H9 (cell line): ENCODE results near the gene ZNF846. TPM values are rescaled to one million over a fixed set of nuclear protein-coding genes. Genes with fewer than 3 reads are reported as not detected.
A peak's percentile ranks its signal among the peaks of the same experiment; 100 is the strongest.

Experiments
- DNase-seq: peaks from one replicate; pipeline ENCODE4 v3.0.0-alpha.2; 2017
- H2AFZ ChIP-seq: one replicate; pipeline ENCODE4 v1.6.1; 2013; ENCODE audit warnings: mild to moderate bottlenecking, low read length, control low read depth, moderate library complexity
- H2AK5ac ChIP-seq: 2 replicates; pipeline ENCODE4 v1.6.1; 2013; ENCODE audit warnings: low read length, control low read depth, mixed read lengths; ENCODE audit not compliant: insufficient read length
- H2BK120ac ChIP-seq: one replicate; pipeline ENCODE4 v1.6.1; 2013; ENCODE audit warnings: low read depth, mild to moderate bottlenecking, low read length, control low read depth, inconsistent platforms; ENCODE audit not compliant: poor library complexity, severe bottlenecking
- H2BK12ac ChIP-seq: 2 replicates; pipeline ENCODE4 v1.6.1; 2013; ENCODE audit warnings: low read length, control low read depth, mixed read lengths, low read depth; ENCODE audit not compliant: insufficient read length
- H2BK15ac ChIP-seq: 2 replicates; pipeline ENCODE4 v1.6.1; 2013; ENCODE audit warnings: low read depth, low read length, control low read depth
- H2BK20ac ChIP-seq: one replicate; pipeline ENCODE4 v1.6.1; 2013; ENCODE audit warnings: low read depth, mild to moderate bottlenecking, low read length, control low read depth, inconsistent platforms; ENCODE audit not compliant: poor library complexity, severe bottlenecking
- H2BK5ac ChIP-seq: 2 replicates; pipeline ENCODE4 v1.6.1; 2013; ENCODE audit warnings: low read length, control low read depth, mixed read lengths; ENCODE audit not compliant: insufficient read length
- H3K14ac ChIP-seq: 2 replicates; pipeline ENCODE4 v1.6.1; 2013; ENCODE audit warnings: low read length, control low read depth; ENCODE audit not compliant: insufficient read depth
- H3K18ac ChIP-seq: 2 replicates; pipeline ENCODE4 v1.6.1; 2013; ENCODE audit warnings: low read depth, mild to moderate bottlenecking, mixed read lengths, low read length, control low read depth; ENCODE audit not compliant: insufficient read length
- H3K23ac ChIP-seq: 2 replicates; pipeline ENCODE4 v1.6.1; 2013; ENCODE audit warnings: low read length, control low read depth, mixed read lengths, low read depth; ENCODE audit not compliant: insufficient read length
- H3K23me2 ChIP-seq: 2 replicates; pipeline ENCODE4 v1.6.1; 2013; ENCODE audit warnings: low read depth, mild to moderate bottlenecking, mixed read lengths, low read length, control low read depth; ENCODE audit not compliant: insufficient read length, poor library complexity, severe bottlenecking
- H3K27ac ChIP-seq: 2 replicates; pipeline ENCODE4 v1.5.1; 2013; ENCODE audit warnings: low read length, control low read depth, mixed read lengths, low read depth; ENCODE audit not compliant: insufficient read length
- H3K27me3 ChIP-seq: 2 replicates; pipeline ENCODE4 v1.6.1; 2013; ENCODE audit warnings: low read length, control low read depth, inconsistent platforms; ENCODE audit not compliant: insufficient read depth
- H3K4ac ChIP-seq: 2 replicates; pipeline ENCODE4 v1.6.1; 2013; ENCODE audit warnings: low read depth, mild to moderate bottlenecking, control low read depth, inconsistent platforms, low read length, moderate library complexity
- H3K4me1 ChIP-seq: 2 replicates; pipeline ENCODE4 v1.6.1; 2013; ENCODE audit warnings: low read length, control low read depth, inconsistent platforms; ENCODE audit not compliant: insufficient read depth
- H3K4me2 ChIP-seq: 2 replicates; pipeline ENCODE4 v1.6.1; 2013; ENCODE audit warnings: low read length, control low read depth, mixed read lengths; ENCODE audit not compliant: insufficient read length, insufficient read depth
- H3K56ac ChIP-seq: 2 replicates; pipeline ENCODE4 v1.6.1; 2013; ENCODE audit warnings: low read depth, mild to moderate bottlenecking, mixed read lengths, low read length, control low read depth; ENCODE audit not compliant: insufficient read length
- H3K79me1 ChIP-seq: 2 replicates; pipeline ENCODE4 v1.6.1; 2013; ENCODE audit warnings: low read depth, mild to moderate bottlenecking, moderate library complexity, low read length, control low read depth, inconsistent platforms; ENCODE audit not compliant: insufficient read depth, poor library complexity, severe bottlenecking
- H3K79me2 ChIP-seq: 2 replicates; pipeline ENCODE4 v1.6.1; 2013; ENCODE audit warnings: low read length, control low read depth, inconsistent platforms; ENCODE audit not compliant: insufficient read depth
- H3K9ac ChIP-seq: 2 replicates; pipeline ENCODE4 v1.6.1; 2013; ENCODE audit warnings: low read length, control low read depth, mixed read lengths; ENCODE audit not compliant: insufficient read length; ENCODE audit errors: extremely low read depth
- H3K9me3 ChIP-seq: one replicate; pipeline ENCODE4 v1.6.1; 2013; ENCODE audit warnings: low read depth, low read length, inconsistent platforms; ENCODE audit not compliant: control insufficient read depth
- H3T11ph ChIP-seq: one replicate; pipeline ENCODE4 v1.6.1; 2013; ENCODE audit warnings: mild to moderate bottlenecking, low read length, control low read depth, inconsistent platforms
- H4K20me1 ChIP-seq: one replicate; pipeline ENCODE4 v1.6.1; 2013; ENCODE audit not compliant: control insufficient read depth, insufficient read length, insufficient read depth
- H4K5ac ChIP-seq: 2 replicates; pipeline ENCODE4 v1.6.1; 2013; ENCODE audit warnings: low read depth, mild to moderate bottlenecking, mixed read lengths, low read length, control low read depth; ENCODE audit not compliant: insufficient read length
- H4K8ac ChIP-seq: replicated peaks from 2 replicates; pipeline ENCODE4 v1.6.1; 2013; ENCODE audit warnings: low read length, control low read depth, mixed read lengths, low read depth; ENCODE audit not compliant: insufficient read length
- H4K91ac ChIP-seq: 2 replicates; pipeline ENCODE4 v1.6.1; 2013; ENCODE audit warnings: low read depth, mild to moderate bottlenecking, moderate library complexity, mixed read lengths, low read length, control low read depth; ENCODE audit not compliant: insufficient read length
- H3K27ac Mint-ChIP-seq, 3 experiments: 2 replicates in 2 of 3; 3 replicates in 1 of 3; pipeline ENCODE4 v1.8.0; 2020 to 2021; ENCODE audit warnings: mixed read lengths in 3 of 3, mild to moderate bottlenecking in 1 of 3, moderate library complexity in 1 of 3
- H3K27me3 Mint-ChIP-seq: 2 replicates; pipeline ENCODE4 v1.8.0; 2021; ENCODE audit warnings: low read depth, mild to moderate bottlenecking, moderate library complexity, mixed read lengths
- H3K36me3 Mint-ChIP-seq, 3 experiments: 2 replicates in 2 of 3; 3 replicates in 1 of 3; pipeline ENCODE4 v1.8.0; 2020 to 2021; ENCODE audit warnings: low read depth in 3 of 3, mixed read lengths in 3 of 3; ENCODE audit not compliant: insufficient read depth in 1 of 3
- H3K4me1 Mint-ChIP-seq, 2 experiments: 2 replicates each; pipeline ENCODE4 v1.8.0; 2020; ENCODE audit warnings: mixed read lengths in 2 of 2
- H3K4me3 Mint-ChIP-seq, 2 experiments: 2 replicates in 1 of 2; 3 replicates in 1 of 2; pipeline ENCODE4 v1.8.0; 2020 to 2021; ENCODE audit warnings: mild to moderate bottlenecking in 2 of 2, mixed read lengths in 2 of 2, moderate library complexity in 1 of 2
- H3K9me3 Mint-ChIP-seq, 2 experiments: 2 replicates in 1 of 2; 3 replicates in 1 of 2; pipeline ENCODE4 v1.8.0; 2020; ENCODE audit warnings: mild to moderate bottlenecking in 2 of 2, mixed read lengths in 2 of 2, moderate library complexity in 1 of 2
- WGBS: extraction: QIAGEN DNeasy Blood & Tissue Kit; methylation state at CpG from one replicate; pipeline ENCODE4 v1.1.7; 2013; ENCODE audit warnings: missing lambda C conversion rate, low lambda C conversion rate, mixed read lengths; ENCODE audit not compliant: insufficient read length; ENCODE audit errors: extremely low coverage; 5-methylcytosine and 5-hydroxymethylcytosine counted together
- total RNA-seq: library from RNA; stranded (reverse); gene quantifications from 2 replicates; pipeline ENCODE4 v1.2.1, GENCODE V29; 2021
- TF ChIP-seq, protein P1 (sequence below): fragments of 200-600 bp; sonication (generic); conservative IDR thresholded peaks from 3 replicates; pipeline ENCODE4 v1.8.0; 2021; ENCODE audit warnings: antibody characterized with exemption, mild to moderate bottlenecking

The ZNF846 gene
- total RNA-seq, 1 experiment from 2014 or later = 9.2 TPM

DNA sequence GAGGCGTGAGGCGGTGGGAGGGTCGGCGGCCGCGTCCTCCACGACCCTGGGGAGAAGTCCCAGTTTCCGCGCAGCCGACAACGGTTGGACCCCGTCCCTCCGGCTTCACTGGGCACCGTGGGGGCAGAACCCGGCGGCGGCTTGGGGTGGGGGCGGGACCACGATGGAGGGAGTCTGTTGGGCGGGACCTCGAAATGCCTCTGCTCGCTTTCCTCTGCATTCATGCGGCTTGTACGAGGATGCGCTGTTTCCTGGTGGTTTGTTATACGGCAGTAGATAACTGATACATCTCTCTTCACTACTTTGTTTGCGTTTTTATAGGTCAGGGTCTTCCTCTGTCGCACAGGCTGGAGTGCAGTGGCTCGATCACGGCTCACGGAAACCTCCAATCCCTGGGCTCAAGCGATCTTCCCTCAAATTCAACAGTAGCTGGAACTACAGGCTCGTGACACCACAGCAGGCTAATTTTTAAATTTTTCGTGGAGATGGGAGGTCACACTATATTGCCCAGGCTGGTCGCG is 24.6 kb upstream of the ZNF846 start:
- H2BK120ac ChIP-seq = no peak overlapping the region
- Mint-ChIP-seq H3K36me3 (peaks cover 4 to 8% (median 7%) of the 10 kb centered on the region in 3 experiments; a peak in 6 of 7 replicates), H3K9me3 (no peaks in the 10 kb centered on the region), H3K27ac (peak overlapping the region; percentile 31 to 94 (median 92); a peak in 6 of 7 replicates), H3K27me3 (no peaks in the 10 kb centered on the region; the same call in 1 of the 2 replicates), H3K4me3 (peak overlapping the region; percentile 78 to 89), H3K4me1 (peaks cover 29 to 37% of the 10 kb centered on the region in 2 experiments)
- H4K5ac ChIP-seq = no peak overlapping the region
- no peak overlapping the region for H2AFZ ChIP-seq
- H4K91ac ChIP-seq = no peak overlapping the region
- peak overlapping the region; percentile 39 for H3K4me2 ChIP-seq
- H3K18ac ChIP-seq = peak overlapping the region; percentile 16
- peak overlapping the region; percentile 20 for H3K9ac ChIP-seq
- no peak overlapping the region for H2BK5ac ChIP-seq
- H2BK12ac ChIP-seq = no peak overlapping the region
- no peak overlapping the region; the same call in 1 of the 2 replicates for H3K4ac ChIP-seq
- TF ChIP-seq, protein P1, sequence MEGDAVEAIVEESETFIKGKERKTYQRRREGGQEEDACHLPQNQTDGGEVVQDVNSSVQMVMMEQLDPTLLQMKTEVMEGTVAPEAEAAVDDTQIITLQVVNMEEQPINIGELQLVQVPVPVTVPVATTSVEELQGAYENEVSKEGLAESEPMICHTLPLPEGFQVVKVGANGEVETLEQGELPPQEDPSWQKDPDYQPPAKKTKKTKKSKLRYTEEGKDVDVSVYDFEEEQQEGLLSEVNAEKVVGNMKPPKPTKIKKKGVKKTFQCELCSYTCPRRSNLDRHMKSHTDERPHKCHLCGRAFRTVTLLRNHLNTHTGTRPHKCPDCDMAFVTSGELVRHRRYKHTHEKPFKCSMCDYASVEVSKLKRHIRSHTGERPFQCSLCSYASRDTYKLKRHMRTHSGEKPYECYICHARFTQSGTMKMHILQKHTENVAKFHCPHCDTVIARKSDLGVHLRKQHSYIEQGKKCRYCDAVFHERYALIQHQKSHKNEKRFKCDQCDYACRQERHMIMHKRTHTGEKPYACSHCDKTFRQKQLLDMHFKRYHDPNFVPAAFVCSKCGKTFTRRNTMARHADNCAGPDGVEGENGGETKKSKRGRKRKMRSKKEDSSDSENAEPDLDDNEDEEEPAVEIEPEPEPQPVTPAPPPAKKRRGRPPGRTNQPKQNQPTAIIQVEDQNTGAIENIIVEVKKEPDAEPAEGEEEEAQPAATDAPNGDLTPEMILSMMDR = no peak
- H3K23me2 ChIP-seq = no peaks in the 10 kb centered on the region
- WGBS = no CpG with 5 or more reads among the region's 36 CpGs
- no peaks in the 10 kb centered on the region for H3K27me3 ChIP-seq
- no peak overlapping the region for H2BK20ac ChIP-seq
- no peaks in the 10 kb centered on the region for H3K79me1 ChIP-seq
- H3K9me3 ChIP-seq = no peaks in the 10 kb centered on the region
- no peak for DNase-seq
- no peaks in the 10 kb centered on the region for H3K79me2 ChIP-seq
- H3K4me1 ChIP-seq = no peaks in the 10 kb centered on the region; the same call in 1 of the 2 replicates
- peak overlapping the region; percentile 48; the same call in 1 of the 2 replicates for H3K14ac ChIP-seq
- no peak overlapping the region for H4K8ac ChIP-seq
- H4K20me1 ChIP-seq = no peaks in the 10 kb centered on the region
- H2AK5ac ChIP-seq = no peak overlapping the region
- no peak overlapping the region for H3K23ac ChIP-seq
- no peak overlapping the region for H3K56ac ChIP-seq
- no peak overlapping the region for H3K27ac ChIP-seq
- no peak overlapping the region for H3T11ph ChIP-seq
- H2BK15ac ChIP-seq = no peak overlapping the region
